K562 (cell line): Measurements from ENCODE around the gene RACK1. TPM values are rescaled to one million over a fixed set of nuclear protein-coding genes. Genes with fewer than 3 reads are reported as not detected.
A peak's percentile ranks its signal among the peaks of the same experiment; 100 is the strongest.

Experiments
- ATF1 ChIP-seq, 2 experiments: fragments of 450-650 bp in 1 of 2; IDR thresholded peaks; 2 replicates each; pipeline ENCODE4 v1.6.1; 2016; ENCODE audit warnings: missing compliant biosample characterization in 1 of 2, missing genetic modification characterization in 1 of 2
- CHAMP1 ChIP-seq: fragments of 450-650 bp; IDR thresholded peaks from 2 replicates; pipeline ENCODE4 v1.6.1; 2016; ENCODE audit warnings: mild to moderate bottlenecking
- CHCHD3 ChIP-seq: fragments of 250-450 bp; sonication (Bioruptor Pico); IDR thresholded peaks from 2 replicates; pipeline ENCODE4 v2.1.2; 2022; ENCODE audit warnings: mild to moderate bottlenecking
- CTBP1 ChIP-seq: fragments of 450-650 bp; IDR thresholded peaks from 2 replicates; pipeline ENCODE4 v1.6.1; 2016; ENCODE audit warnings: borderline replicate concordance
- E2F3 ChIP-seq: fragments of 250-450 bp; sonication (Bioruptor Pico); IDR thresholded peaks from 2 replicates; pipeline ENCODE4 v1.4.0; 2020; ENCODE audit warnings: mild to moderate bottlenecking
- FOS ChIP-seq: IDR thresholded peaks from 3 replicates; pipeline ENCODE4 v1.6.1; 2011; ENCODE audit not compliant: insufficient read length; ENCODE audit errors: extremely low read depth
- GTF2E2 ChIP-seq: fragments of 200-800 bp; sonication (Bioruptor generic); IDR thresholded peaks from 2 replicates; pipeline ENCODE4 v1.6.1; 2016; ENCODE audit warnings: missing genetic modification characterization, missing compliant biosample characterization
- HMGXB4 ChIP-seq: sonication (generic); formaldehyde crosslinking; IDR thresholded peaks from 2 replicates; pipeline ENCODE4 v1.8.1; 2023; ENCODE audit warnings: mild to moderate bottlenecking, missing genetic modification reagents
- NCOA2 ChIP-seq, 2 experiments: fragments of 450-650 bp; IDR thresholded peaks; 2 replicates each; pipeline ENCODE4 v1.6.1; 2018; ENCODE audit warnings: mild to moderate bottlenecking in 2 of 2, moderate library complexity in 1 of 2; ENCODE audit not compliant: partially characterized antibody in 2 of 2
- NCOR1 ChIP-seq: fragments of 450-650 bp; IDR thresholded peaks from 2 replicates; pipeline ENCODE4 v1.6.1; 2016; ENCODE audit warnings: mild to moderate bottlenecking, moderate library complexity
- PATZ1 ChIP-seq: fragments of 250-450 bp; sonication (Bioruptor Pico); IDR thresholded peaks from 2 replicates; pipeline ENCODE4 v1.5.0; 2020; ENCODE audit warnings: mild to moderate bottlenecking, borderline replicate concordance
- PHF20 ChIP-seq: fragments of 450-650 bp; IDR thresholded peaks from 2 replicates; pipeline ENCODE4 v1.6.1; 2018; ENCODE audit not compliant: partially characterized antibody
- POU5F1 ChIP-seq: fragments of 150-350 bp; IDR thresholded peaks from 2 replicates; pipeline ENCODE4 v1.6.1; 2014; ENCODE audit warnings: borderline replicate concordance, low read length, low read depth, mild to moderate bottlenecking; ENCODE audit not compliant: partially characterized antibody
- SMARCE1 ChIP-seq: fragments of 450-650 bp; IDR thresholded peaks from 2 replicates; pipeline ENCODE4 v1.7.1; 2016; ENCODE audit warnings: mild to moderate bottlenecking
- SNIP1 ChIP-seq: fragments of 450-650 bp; IDR thresholded peaks from 2 replicates; pipeline ENCODE4 v1.7.1; 2017; ENCODE audit warnings: low read depth, mild to moderate bottlenecking
- U2AF2 ChIP-seq: fragments of 200-400 bp; formaldehyde crosslinking; optimal IDR thresholded peaks from 2 replicates; pipeline ENCODE3; 2017; ENCODE audit warnings: low read depth, mild to moderate bottlenecking, low read length
- ZC3H11A ChIP-seq: IDR thresholded peaks from 2 replicates; pipeline ENCODE4 v1.6.1; 2012; ENCODE audit warnings: low read depth, low read length, improper control_type of control experiment
- ZNF12 ChIP-seq: sonication (generic); formaldehyde crosslinking; IDR thresholded peaks from 2 replicates; pipeline ENCODE4 v1.4.0; 2020; ENCODE audit warnings: mild to moderate bottlenecking, missing genetic modification reagents
- ZNF124 ChIP-seq: sonication (generic); formaldehyde crosslinking; IDR thresholded peaks from 2 replicates; pipeline ENCODE4 v1.8.1; 2022; ENCODE audit warnings: missing genetic modification reagents
- ZNF316 ChIP-seq: fragments of 450-650 bp; IDR thresholded peaks from 2 replicates; pipeline ENCODE4 v1.6.1; 2016
- ZNF57 ChIP-seq: fragments of 450-650 bp; formaldehyde crosslinking; IDR thresholded peaks from 2 replicates; pipeline ENCODE4 v1.4.0; 2020; ENCODE audit warnings: mild to moderate bottlenecking, moderate library complexity
- polyA plus RNA-seq, 8 experiments: library from polyadenylated mRNA; depleted of rRNA in 4 of 8; stranded (reverse) in 5 of 8; unstranded in 3 of 8; fragments of >200 nt; fragmentation: Nextera tagmentation in 2 of 8; fragmentation: Illumina TruSeq in 1 of 8; extraction: Ambion mirVana in 2 of 8; extraction: Trizol in 1 of 8; gene quantifications; 2 replicates each; pipeline versions ENCODE4 v1.2.1 to v1.2.3, GENCODE V29; 2011 to 2014; ENCODE audit warnings: inconsistent platforms in 1 of 8, missing spikeins in 1 of 8
- total RNA-seq, 7 experiments: library from RNA; depleted of rRNA in 6 of 7; stranded (reverse); fragments of >200 nt in 6 of 7; fragmentation: Illumina TruSeq in 2 of 7; extraction: Trizol in 2 of 7; gene quantifications; 2 replicates each; pipeline versions ENCODE4 v1.2.1 to v1.2.3, GENCODE V29; 2011 to 2021; ENCODE audit warnings: low replicate concordance in 1 of 7

Gene RACK1
- total and polyA plus RNA-seq, 9 of the 15 experiments (the other 6 are each of a cell fraction or from before 2014, with no cell fraction given): 2,303 to 5,311 (median 3,833) TPM

GRCh38 chr5:181261320-181262049 lies 17.8 kb upstream of the RACK1 start (continued):
- TF ChIP-seq CHCHD3: 0 out of 2 replicates have a peak, but pooled peaks have one; percentile 40
- TF ChIP-seq PATZ1: no peak
- no peak for TF ChIP-seq ZNF124 (CRISPR knock-in tag)
- TF ChIP-seq POU5F1: no peak
- TF ChIP-seq CHAMP1: no peak
- TF ChIP-seq NCOA2 (IDR thresholded peaks at IDR 0.05; ENCODE audit: partially characterized antibody in 2 of 2): no peak
- no peak for TF ChIP-seq NCOR1
- no peak; the same call in 1 of the 2 replicates for TF ChIP-seq HMGXB4 (CRISPR knock-in tag)
- TF ChIP-seq ZC3H11A: no peak
- TF ChIP-seq U2AF2: no peak
- TF ChIP-seq GTF2E2 (tag): no peak
- TF ChIP-seq PHF20: peak; percentile 67
- no peak for TF ChIP-seq ZNF57 (CRISPR knock-in tag)
- TF ChIP-seq FOS: no peak
- no peak for TF ChIP-seq E2F3 (CRISPR knock-in tag)
- TF ChIP-seq CTBP1: no peak; the same call in 1 of the 2 replicates
- no peak for TF ChIP-seq SNIP1
- 0 out of 2 replicates have a peak, but pooled peaks have one; percentile 1 for TF ChIP-seq ZNF316
- no peak for TF ChIP-seq SMARCE1
- no peak for TF ChIP-seq ATF1 (CRISPR knock-in tag; IDR thresholded peaks at IDR 0.05)
- peak; percentile 94 for TF ChIP-seq ATF1 (tag; IDR thresholded peaks at IDR 0.05)
- no peak for TF ChIP-seq ZNF12 (CRISPR knock-in tag)
